ENCODE data around the gene GALNT14.

- no peak for TF ChIP-seq CTCF (IDR thresholded peaks at IDR 0.05)
- TF ChIP-seq EP300 (IDR thresholded peaks at IDR 0.05) = no peak
- no peak for TF ChIP-seq POLR2A (IDR thresholded peaks at IDR 0.05)
- no peak for TF ChIP-seq POLR2AphosphoS5 (IDR thresholded peaks at IDR 0.05)
These were observed 179.9 kb downstream of the GALNT14 start for GRCh38 chr2:30958193-30958917.
